ENCODE results near the gene TTC6.

TTC6 gene

DNA sequence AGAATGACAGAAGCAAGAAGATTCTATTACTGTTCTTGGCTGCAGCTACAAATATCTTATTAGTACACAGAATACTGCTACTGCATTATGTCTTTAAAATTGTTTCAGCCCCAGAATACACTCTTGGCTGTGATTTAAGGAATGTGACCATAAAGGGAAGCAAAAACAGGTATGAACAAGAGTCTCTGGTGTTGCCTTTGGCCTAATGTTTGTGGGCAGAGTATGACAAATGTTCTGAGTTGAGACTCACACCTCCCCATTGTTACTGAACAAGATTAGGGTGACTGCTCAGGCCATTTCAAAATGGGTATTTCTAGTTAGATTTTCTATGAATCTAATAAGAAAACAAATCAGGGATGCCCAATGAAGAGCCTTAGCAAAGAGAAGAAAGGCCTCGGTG is 28.5 kb downstream of the TTC6 start:
- DNase-seq (ENCODE audit: low spot score), result no peak

DNA sequence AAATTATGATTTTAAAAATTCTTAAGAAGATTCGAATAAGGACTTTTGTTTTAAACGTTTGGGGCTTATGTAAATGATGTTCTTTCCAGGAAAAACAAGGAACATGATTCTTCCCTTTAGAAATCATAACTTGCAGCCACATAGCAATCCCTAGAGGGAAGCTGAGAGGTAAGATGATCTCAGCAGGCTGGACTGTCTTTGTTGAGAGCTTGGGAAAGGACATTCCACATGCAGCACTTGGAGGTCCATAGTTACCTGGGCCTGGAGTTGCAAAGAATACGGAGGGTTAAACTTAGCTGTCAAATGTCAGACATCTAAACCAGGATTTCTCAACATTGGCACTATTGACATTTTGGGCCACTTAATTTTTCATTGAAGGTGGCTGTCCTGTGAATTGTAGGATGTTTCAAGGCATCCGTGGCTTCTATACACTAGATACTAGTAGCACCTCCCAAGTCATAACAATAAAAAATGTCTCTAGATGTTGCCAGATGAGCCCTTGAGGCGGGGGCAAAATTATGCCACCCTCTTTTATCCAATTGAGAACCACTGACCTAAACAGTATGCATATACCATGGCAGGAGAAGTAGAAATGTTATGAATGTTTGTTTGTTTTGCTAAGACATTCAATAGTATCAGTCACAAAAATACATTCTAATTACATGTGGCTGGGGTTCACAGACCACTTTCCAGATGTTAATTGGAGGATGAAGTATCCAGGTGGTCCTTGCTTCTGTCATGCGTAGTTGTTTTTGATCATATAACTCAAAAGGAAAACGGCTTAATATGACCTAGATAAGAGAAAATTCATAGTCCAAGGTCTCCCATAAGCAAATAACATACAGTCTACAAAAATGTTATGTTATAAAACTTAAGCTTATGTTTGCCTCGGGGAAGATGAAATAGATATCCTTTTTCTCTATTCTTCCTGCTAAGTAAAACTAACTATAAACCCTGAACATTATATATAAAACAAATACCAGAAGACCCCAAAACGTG is 30.5 kb downstream of the TTC6 start:
- DNase-seq (ENCODE audit: low spot score), result no peak

DNA sequence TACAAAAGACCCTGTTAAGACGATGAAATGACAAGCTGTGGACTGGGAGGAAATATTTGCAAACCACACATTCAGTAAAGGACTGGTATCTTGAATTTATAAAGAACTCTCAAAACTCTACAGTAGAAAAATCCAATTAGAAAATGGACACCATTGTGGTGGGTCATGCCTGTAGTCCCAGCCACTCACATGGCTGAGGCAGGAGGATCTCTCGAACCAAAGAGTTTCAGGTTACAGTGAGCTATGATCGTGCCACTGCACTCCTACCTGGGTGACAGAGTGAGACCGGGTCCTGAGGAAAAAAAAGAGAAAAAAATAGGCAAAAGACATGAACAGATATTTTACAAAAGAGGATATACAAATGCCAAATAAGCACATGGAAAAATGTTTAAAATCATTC is 41.9 kb downstream of the TTC6 start:
- DNase-seq (ENCODE audit: low spot score), result no peak

DNA sequence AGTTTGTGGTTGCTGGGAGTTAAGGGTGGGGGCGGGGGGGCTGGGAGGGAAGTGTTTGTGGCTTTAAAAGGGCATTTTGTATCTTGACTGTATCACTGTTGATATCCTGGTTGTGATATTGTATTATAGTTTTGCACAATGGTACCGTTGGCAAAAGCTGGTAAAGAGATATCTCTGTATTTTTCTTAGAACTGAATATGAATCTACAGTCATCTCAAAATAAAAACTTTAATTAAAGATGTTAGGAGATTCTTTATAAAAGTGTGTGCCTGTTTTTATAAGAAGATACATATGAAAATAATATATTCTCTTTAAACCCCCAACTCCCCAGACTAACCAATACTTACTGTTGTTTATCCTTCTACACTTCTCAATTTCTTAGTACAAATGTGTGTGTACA is 43.2 kb downstream of the TTC6 start:
- DNase-seq (ENCODE audit: low spot score), result no peak

DNA sequence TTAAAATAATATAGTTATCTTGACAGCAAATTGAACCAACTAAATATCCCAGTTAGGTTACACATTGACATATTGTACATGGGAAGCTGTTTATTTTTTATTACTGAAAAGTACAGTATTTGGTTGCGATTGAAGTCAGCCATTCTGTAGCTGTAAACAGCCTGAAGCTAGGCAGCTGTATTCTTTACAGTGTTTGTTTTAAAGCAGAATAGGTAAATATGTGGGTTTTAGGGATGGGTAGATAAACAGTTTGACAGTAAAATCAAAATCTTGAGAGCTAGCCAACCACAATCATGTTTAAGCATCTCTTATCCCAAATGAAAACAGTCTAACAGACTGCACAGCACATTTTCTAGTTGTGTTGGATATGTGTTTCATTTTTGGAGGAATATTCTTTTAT is 45.7 kb downstream of the TTC6 start:
- DNase-seq (ENCODE audit: low spot score), result no peak

DNA sequence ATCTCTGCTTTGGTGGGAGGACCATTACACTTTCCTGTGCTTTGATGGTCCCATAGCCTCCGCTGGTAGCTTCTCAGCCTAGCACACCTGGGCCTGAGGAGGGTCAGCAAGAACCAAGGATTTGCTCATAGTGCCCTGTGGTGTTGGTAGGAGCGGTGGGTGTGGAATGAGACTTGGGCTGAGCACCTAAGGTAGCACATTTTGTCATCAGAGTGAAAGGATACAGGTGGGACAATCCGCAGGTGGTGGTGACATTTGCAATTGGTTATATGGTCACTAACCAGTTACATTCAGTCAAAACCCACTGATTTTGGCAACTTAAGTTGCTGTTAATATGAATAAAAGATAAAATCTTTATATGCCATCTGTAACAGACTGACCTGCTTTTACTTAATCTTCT is 46.7 kb downstream of the TTC6 start:
- no peak for DNase-seq (ENCODE audit: low spot score)

DNA sequence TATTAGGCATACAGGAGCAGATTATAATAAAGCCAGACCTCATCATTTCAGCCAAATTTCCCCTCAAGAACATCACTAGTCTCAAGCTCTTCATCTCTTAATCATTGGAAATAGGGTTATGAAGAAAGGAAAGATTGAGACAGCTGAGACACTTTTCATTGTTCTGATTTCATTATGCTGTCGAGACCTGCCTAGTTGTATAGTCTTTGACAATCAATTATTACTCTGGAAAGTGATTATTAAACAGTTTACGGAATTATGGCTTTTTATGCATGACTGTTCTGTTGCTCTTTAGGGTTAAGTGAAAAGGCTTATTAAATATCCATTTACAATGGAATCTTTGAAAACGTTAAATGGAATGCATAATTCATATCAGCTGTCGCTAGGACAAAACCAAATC is 48.3 kb downstream of the TTC6 start:
- DNase-seq (ENCODE audit: low spot score), result no peak
